IPS-18c (cell line): Measurements from ENCODE around the gene RHOB.

Experiments used
- H3K4me3 ChIP-seq: 2 replicates; pipeline ENCODE4 v1.7.0; 2013; ENCODE audit warnings: low read depth, mild to moderate bottlenecking, low read length, moderate library complexity; ENCODE audit not compliant: insufficient read depth
- H3K9me3 ChIP-seq: one replicate; pipeline ENCODE4 v1.6.1; 2013; ENCODE audit warnings: mild to moderate bottlenecking, low read length, moderate library complexity; ENCODE audit not compliant: control insufficient read depth, insufficient read depth

The RHOB gene

GRCh38 chr2:20478961-20479360 is 32.1 kb downstream of the RHOB start:
- no peak overlapping the region for H3K4me3 ChIP-seq

DNA sequence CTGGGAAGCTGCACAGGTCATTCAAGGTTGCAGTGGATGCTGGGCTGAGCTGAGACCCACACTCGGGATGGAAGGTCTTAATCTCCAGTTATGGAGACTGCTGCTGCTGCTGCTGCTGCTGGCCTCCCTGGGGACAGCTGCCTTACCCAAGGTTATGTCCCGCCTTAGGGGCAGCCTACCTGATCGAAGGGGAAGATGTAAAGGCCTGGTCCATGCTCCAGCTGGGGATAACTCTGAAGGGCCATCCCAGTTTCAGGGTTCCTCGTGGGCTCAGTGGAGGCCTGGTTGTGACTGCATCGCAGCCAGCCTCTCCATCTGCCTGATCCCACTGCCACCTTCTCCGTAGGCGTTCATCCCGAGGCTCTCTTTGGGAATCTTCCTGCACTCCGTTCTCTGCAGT is 33.0 kb downstream of the RHOB start:
- Histone ChIP-seq H3K4me3 (no peak overlapping the region), H3K9me3 (peaks cover 2% of the 10 kb centered on the region)

More at GRCh38 chr2:20478961-20479360, 32.1 kb downstream of the RHOB start:
- no peaks in the 10 kb centered on the region for H3K9me3 ChIP-seq

DNA sequence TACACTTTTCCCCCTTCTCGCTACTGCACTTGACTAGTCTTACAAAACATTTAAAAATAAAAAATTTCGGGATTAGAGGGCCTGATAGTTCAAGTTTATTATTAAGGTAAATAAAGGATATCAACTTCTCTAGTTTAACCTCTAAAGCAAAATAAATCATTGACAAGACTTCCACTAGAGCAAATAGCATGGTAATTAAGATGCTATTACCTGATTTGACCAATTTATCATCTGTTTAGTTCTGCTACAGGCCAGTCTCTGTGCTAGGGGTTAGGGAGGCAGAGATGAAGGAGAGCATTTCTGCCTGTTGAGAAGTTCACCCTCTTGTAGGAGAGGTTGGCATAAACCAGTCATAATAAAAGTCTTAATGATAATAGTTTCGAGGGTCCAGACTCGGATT is 34.0 kb downstream of the RHOB start:
- Histone ChIP-seq H3K4me3 (no peak overlapping the region), H3K9me3 (peaks cover 2% of the 10 kb centered on the region)

- peaks cover 2% of the 10 kb centered on the region for H3K9me3 ChIP-seq
- H3K4me3 ChIP-seq, result no peak overlapping the region
These were observed 35.0 kb downstream of the RHOB start for GRCh38 chr2:20481798-20482405.

- H3K4me3 ChIP-seq, result no peak overlapping the region
- H3K9me3 ChIP-seq, result peaks cover 2% of the 10 kb centered on the region
These were observed 35.9 kb downstream of the RHOB start for GRCh38 chr2:20482725-20483124.

DNA sequence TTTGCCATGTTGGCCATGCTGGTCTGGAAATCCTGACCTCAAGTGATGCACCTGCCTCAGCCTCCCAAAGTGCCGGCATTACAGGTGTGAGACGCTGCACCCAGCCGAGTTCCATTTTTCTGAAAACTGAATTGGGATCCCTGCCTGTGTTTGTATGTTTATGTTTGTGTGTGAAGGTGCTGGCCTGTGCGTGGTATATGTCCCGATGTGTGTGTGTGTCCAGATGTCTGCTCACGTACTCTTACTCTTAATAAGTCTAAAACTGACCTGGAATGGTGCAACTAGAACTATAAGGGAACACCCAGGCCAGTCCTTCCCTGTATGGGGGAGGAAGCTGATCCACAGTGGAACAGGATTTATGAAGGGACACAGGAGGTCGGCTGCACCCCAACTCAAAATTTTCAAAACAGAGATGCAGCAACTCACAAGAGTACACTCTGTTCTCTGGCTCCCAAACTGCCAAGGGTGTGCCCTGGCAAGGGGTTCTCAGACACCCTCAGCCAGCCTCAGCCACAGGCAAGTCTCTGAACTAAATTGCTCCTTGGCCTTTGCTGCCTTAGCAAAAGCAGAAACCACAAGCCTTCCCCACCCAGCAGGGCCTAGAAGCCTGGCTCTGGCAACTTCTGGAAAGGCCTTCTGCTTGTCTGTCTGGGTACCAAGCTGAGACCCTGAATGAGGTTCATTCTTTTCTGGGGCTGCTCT is 36.5 kb downstream of the RHOB start:
- H3K4me3 ChIP-seq, result no peak overlapping the region

DNA sequence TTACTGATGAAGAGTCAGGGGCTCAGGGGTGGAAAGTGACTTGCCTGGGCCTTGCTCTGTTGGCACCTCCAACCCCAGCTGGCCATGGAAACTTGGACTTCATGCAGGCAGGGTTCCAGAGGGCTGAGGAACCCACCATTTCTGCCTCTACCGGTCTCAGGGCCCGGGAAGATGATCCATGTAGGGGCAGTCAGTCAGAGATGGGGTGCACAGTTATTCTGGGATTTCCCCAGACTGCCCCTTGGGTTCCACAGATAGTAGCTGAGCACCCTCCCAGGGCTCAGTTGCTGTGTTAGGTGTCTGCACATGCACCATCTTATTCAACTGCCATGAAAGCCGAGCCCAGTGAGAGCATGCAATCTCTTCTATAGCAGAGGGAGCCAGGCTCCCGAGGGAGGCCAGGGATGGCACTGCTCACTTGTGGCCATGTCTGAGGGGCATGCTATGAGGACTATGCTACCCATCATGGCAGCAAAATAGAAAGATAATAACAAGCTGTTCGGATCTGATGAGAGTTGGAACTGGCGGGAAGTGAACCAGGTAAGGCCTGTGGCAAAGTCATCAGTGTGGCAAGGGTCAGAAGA is 37.3 kb downstream of the RHOB start:
- Histone ChIP-seq H3K4me3 (no peak overlapping the region), H3K9me3 (peaks cover 2% of the 10 kb centered on the region)

More for the DNA sequence above, 36.5 kb downstream of the RHOB start:
- H3K9me3 ChIP-seq, result peaks cover 2% of the 10 kb centered on the region

GRCh38 chr2:20484810-20485611 is 38.1 kb downstream of the RHOB start:
- H3K4me3 ChIP-seq, result no peak overlapping the region
- H3K9me3 ChIP-seq, result peaks cover 6% of the 10 kb centered on the region

- Histone ChIP-seq H3K9me3 (peaks cover 6% of the 10 kb centered on the region), H3K4me3 (no peak overlapping the region)
These were observed 38.9 kb downstream of the RHOB start for GRCh38 chr2:20485612-20486388.

GRCh38 chr2:20486571-20486970 is 39.7 kb downstream of the RHOB start:
- peaks cover 6% of the 10 kb centered on the region for H3K9me3 ChIP-seq
- H3K4me3 ChIP-seq, result no peak overlapping the region

DNA sequence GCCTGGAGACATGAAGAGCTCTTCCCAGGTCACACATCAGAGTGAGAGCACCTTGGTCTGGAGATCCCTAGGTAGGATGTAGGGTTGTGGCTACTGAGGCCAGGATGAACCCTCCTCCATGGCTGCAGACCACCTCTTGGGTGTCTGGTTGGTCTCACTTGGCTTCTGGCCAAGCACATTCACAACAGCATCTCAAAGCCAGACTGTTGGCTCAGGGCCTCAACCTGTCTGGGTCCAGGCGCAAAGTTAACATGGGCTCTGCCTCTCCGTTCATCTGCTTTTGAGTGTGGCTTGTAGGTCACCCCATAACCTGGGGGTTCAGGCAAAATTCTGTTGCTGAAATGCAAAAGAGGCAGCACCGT is 40.1 kb downstream of the RHOB start:
- peaks cover 6% of the 10 kb centered on the region for H3K9me3 ChIP-seq
- no peak overlapping the region; the same call in 1 of the 2 replicates for H3K4me3 ChIP-seq

GRCh38 chr2:20487392-20488174 is 40.7 kb downstream of the RHOB start:
- H3K9me3 ChIP-seq, result peaks cover 6% of the 10 kb centered on the region
- H3K4me3 ChIP-seq, result no peak overlapping the region

DNA sequence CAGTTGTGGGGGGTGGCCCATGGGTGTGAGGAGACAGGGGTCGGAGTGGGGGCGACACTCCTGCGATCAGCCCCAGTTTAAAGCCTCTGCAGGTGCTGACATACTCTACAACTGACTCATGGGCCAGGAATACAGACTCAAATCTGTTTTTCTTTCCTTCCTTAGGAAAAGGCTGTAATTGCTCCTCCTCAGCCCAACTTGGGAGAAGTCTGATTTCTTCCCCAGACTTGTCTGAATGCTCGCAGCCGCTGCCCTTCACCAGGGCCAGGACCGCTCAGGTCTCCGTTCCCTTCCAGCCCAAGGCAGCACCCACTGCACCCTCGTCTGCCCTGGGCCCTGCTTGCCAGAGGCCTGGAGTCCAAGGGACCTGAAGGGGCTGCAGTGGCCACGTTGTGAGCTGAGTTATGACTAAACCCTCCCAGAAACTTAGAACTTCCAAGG is 41.3 kb downstream of the RHOB start:
- no peak overlapping the region for H3K4me3 ChIP-seq

DNA sequence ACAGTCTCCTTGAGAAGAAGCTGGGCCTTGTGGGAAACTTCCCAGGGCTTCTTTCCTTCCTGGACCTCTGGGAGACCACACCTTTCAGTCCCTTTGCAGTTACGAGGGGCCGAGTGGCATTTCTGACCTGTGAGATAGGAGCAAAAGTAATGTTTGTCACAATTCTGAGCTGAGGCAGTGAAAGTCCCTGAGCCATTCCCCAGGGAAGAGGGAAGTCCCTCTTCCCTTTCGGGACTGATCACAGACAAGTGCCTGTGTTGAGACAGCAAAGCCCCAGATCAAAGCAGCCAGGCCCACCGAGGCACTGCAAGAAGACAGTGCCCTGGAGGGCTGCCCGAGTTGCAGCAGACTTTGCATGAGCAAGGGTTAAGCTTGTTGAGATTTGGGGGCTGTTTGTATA is 41.9 kb downstream of the RHOB start:
- peaks cover 6% of the 10 kb centered on the region for H3K9me3 ChIP-seq
- no peak overlapping the region for H3K4me3 ChIP-seq

More for the DNA sequence above, 41.3 kb downstream of the RHOB start:
- peaks cover 6% of the 10 kb centered on the region for H3K9me3 ChIP-seq

DNA sequence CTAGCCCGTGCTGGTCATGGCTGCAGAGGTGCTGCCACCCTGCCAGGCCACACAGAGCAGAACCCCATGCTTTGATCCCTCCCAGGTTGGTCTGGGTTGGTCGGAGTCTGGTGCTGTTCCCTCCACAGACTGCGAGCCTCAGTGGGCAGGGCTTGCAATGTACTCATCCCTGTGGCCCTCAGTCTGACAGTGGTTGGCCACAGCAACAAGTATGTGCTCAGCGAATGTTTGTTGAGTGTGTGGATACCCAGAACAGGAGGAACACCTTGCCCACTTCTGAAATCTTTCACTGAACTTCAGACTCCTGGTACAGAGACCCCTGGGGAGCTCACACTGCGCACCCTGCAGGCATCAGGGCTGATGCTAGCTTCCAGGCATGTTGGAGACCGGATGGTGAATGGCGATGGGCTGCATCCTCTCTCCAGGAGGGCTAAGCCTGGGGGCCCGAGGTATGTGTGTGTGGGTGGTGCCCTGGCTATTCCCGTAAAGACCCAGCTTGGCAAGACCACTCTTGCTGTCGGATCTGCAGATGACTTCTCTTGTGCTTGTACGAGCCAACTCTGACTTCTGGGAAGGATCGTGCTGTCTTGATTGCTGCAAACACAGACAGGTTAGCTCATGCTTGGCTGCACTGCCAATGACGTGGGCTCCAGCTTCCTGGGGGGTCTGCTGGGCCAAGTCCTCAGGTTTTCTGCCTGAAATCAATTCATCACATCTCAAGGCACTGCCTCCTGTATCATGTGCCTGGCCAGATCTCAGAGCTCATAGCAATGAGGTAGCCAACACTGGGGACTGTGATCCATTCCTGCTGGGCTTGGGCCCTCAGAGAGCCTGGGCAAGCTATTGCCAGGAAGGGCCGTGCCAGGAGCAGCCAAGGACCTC is 43.7 kb downstream of the RHOB start:
- no peak overlapping the region for H3K4me3 ChIP-seq
- peaks cover 3% of the 10 kb centered on the region for H3K9me3 ChIP-seq
